ENCODE results near the gene KRTAP4-5.
"Not testable (repeated sequence)": the region's sequence is repeated elsewhere in the genome, so short reads cannot be mapped to it uniquely, and the experiment has no call there.

DNA sequence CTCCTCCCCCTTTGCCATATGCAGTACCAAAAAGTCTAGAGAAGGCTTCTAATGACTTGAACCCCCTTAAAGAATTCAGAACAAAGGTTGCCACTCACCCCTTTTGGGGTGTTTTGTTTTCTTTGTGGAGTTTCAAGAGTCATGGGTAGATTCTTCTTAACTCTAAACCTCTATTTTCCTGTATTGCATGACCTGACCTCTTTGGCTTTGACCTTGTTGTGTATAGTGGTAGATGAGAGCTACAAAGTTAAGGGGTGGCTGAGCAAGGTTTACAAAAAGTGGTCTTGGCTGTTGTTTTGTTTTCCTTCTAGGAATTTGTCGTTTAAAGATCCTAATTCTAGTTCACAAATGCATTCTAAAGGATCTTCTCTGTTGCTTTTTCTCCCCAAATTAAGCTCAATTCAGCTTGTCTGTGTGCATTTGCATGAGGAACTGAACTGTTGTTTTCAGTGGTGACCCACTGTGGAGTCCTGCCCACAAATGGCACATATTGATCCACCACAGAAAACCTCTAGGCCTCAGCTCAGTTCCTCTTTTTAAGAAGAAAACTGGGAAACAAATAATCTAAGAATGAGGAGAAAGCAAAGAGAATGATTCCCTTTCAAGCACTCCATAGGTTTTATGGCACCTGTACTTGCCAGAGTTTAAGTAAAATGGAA, 40.8 kb downstream of the KRTAP4-5 start:
- TF ChIP-seq CTCF, EP300, POLR2A, POLR2AphosphoS5 (IDR thresholded peaks at IDR 0.05): not testable (repeated sequence)
